ENCODE data around the gene GAREM1. TPM values are rescaled to one million over a fixed set of nuclear protein-coding genes. Genes with fewer than 3 reads are reported as not detected.

The GAREM1 gene
- total and polyA plus RNA-seq, 2 of the 8 experiments (the other 6 are each of a cell fraction or from before 2014, with no cell fraction given): 3.6 to 9.2 TPM

GRCh38 chr18:32308493-32309120, 162.1 kb downstream of the GAREM1 start:
- Histone ChIP-seq H3K27ac (ENCODE audit: low read depth, low read length) (no peak overlapping the region), H2AK5ac (ENCODE audit: low read depth, low read length) (no peak overlapping the region), H3K4me2 (ENCODE audit: insufficient read depth in 1 of 2, low read depth in 2 of 2, low read length in 2 of 2) (no peak overlapping the region), H3K9ac (replicated peaks in 1 of 4; ENCODE audit: extremely low read depth in 1 of 4, low read depth in 3 of 4, low read length in 3 of 4) (no peak overlapping the region), H3K27me3 (replicated peaks in 1 of 4; ENCODE audit: control insufficient read depth in 3 of 4, extremely low read depth in 1 of 4, insufficient read depth in 3 of 4, low read length in 3 of 4) (no peaks in the 10 kb centered on the region), H3K79me1 (ENCODE audit: low read depth, low read length) (no peaks in the 10 kb centered on the region; the same call in 1 of the 2 replicates), H3K4ac (replicated peaks; ENCODE audit: insufficient read length, low read depth, low read length) (no peak overlapping the region), H3K4me1 (replicated peaks in 1 of 4; ENCODE audit: control insufficient read depth in 3 of 4, insufficient read depth in 4 of 4, low read length in 3 of 4) (no peaks in the 10 kb centered on the region), H3K4me3 (ENCODE audit: extremely low read depth in 1 of 4, insufficient read depth in 2 of 4, low read depth in 3 of 4, low read length in 4 of 4) (no peak overlapping the region), H3K14ac (ENCODE audit: insufficient read length) (no peak overlapping the region), H2BK120ac (replicated peaks; ENCODE audit: low read depth, low read length) (no peak overlapping the region), H3K23me2 (ENCODE audit: low read depth, low read length) (no peaks in the 10 kb centered on the region), H3K36me3 (ENCODE audit: control insufficient read depth in 2 of 4, insufficient read depth in 4 of 4, low read length in 3 of 4) (no peaks in the 10 kb centered on the region), H2AFZ (ENCODE audit: low read length) (no peak overlapping the region), H3K56ac (replicated peaks; ENCODE audit: insufficient read length, low read depth, low read length) (no peak overlapping the region), H4K8ac (ENCODE audit: extremely low read depth, insufficient read depth, low read length) (no peak overlapping the region), H4K20me1 (replicated peaks in 1 of 2; ENCODE audit: control insufficient read depth in 1 of 2, insufficient read depth in 2 of 2, low read length in 2 of 2) (no peaks in the 10 kb centered on the region), H4K91ac (replicated peaks; ENCODE audit: insufficient read length, low read length) (no peak overlapping the region), H2BK15ac (ENCODE audit: low read length) (no peak overlapping the region), H3K9me3 (ENCODE audit: insufficient read depth in 2 of 2, low read depth in 1 of 2, low read length in 1 of 2) (no peaks in the 10 kb centered on the region), H2BK20ac (ENCODE audit: low read length) (no peak overlapping the region), H4K5ac (ENCODE audit: insufficient read length, low read depth, low read length) (no peak overlapping the region), H3K23ac (ENCODE audit: insufficient read length) (no peak overlapping the region), H3K79me2 (ENCODE audit: control insufficient read depth in 1 of 2, insufficient read depth in 2 of 2, low read length in 2 of 2) (no peaks in the 10 kb centered on the region), H2BK12ac (ENCODE audit: low read depth, low read length) (no peak overlapping the region), H2BK5ac (ENCODE audit: low read depth, low read length) (no peak overlapping the region), H3K18ac (ENCODE audit: extremely low read depth, low read length) (no peak overlapping the region)
- DNase-seq (ENCODE audit: low read depth in 1 of 2, low spot score in 2 of 2) (no peak), FAIRE-seq (no peak)
- POLR2A ChIA-PET (ENCODE audit: partially characterized antibody): no interaction called here
- TF ChIP-seq FOSL1 (IDR thresholded peaks at IDR 0.05; ENCODE audit: insufficient read depth, low read depth, low read length) (no peak), EGR1 (IDR thresholded peaks at IDR 0.05; ENCODE audit: borderline replicate concordance, low read depth, low read length) (0 out of 2 replicates have a peak, but pooled peaks have one; percentile 11), E2F6 (IDR thresholded peaks at IDR 0.05) (no peak), JUND (IDR thresholded peaks at IDR 0.05; ENCODE audit: low read length) (0 out of 2 replicates have a peak, but pooled peaks have one; percentile 39), MAX (IDR thresholded peaks at IDR 0.05) (no peak)
- WGBS, 2 experiments (ENCODE audit: extremely low coverage in 1 of 2, insufficient coverage in 1 of 2, insufficient read length in 1 of 2, insufficient replicate concordance in 2 of 2, low coverage in 1 of 2, low lambda C conversion rate in 2 of 2, missing lambda C conversion rate in 1 of 2): 82% methylated on average over 3 of the region's 3 CpGs; no CpG with 5 or more reads in 1 of the 2 experiments
- CTCF ChIA-PET (ENCODE audit: partially characterized antibody): interaction anchor here (1.1 to 1.9 kb wide), 2 partner anchors 37 to 243 kb away, joined by 3 to 7 read pairs; no protein-coding TSS in a partner anchor

Measured in H1 (cell line).